ENCODE results near the gene DNM3. TPM values are rescaled to one million over a fixed set of nuclear protein-coding genes. Genes with fewer than 3 reads are reported as not detected.
A peak's percentile ranks its signal among the peaks of the same experiment; 100 is the strongest.

The DNM3 gene
- total RNA-seq, 6 experiments from 2014 or later = 0.25 to 0.73 (median 0.39) TPM

GRCh38 chr1:172167796-172168596 lies 326.7 kb downstream of the DNM3 start:
- H3K36me3 Mint-ChIP-seq (ENCODE audit: low read depth) = no peaks in the 10 kb centered on the region
- no peaks in the 10 kb centered on the region for H3K9me3 Mint-ChIP-seq
- no peaks in the 10 kb centered on the region for H3K27me3 Mint-ChIP-seq (ENCODE audit: insufficient read depth)
- no peak overlapping the region for H3K4me3 Mint-ChIP-seq
- H3K4me1 Mint-ChIP-seq (ENCODE audit: low read depth) = peaks cover 46% of the 10 kb centered on the region
- DNase-seq = peak; percentile 37
- no peak for TF ChIP-seq CTCF (IDR thresholded peaks at IDR 0.05)
- no peak overlapping the region for H3K27ac Mint-ChIP-seq

- no peak for DNase-seq
- Mint-ChIP-seq H3K4me1 (ENCODE audit: low read depth) (peaks cover 42% of the 10 kb centered on the region), H3K27me3 (ENCODE audit: insufficient read depth) (no peaks in the 10 kb centered on the region), H3K9me3 (no peaks in the 10 kb centered on the region), H3K4me3 (no peak overlapping the region), H3K36me3 (ENCODE audit: low read depth) (no peaks in the 10 kb centered on the region), H3K27ac (no peak overlapping the region)
- no peak for TF ChIP-seq CTCF (IDR thresholded peaks at IDR 0.05)
These were observed 327.2 kb downstream of the DNM3 start for GRCh38 chr1:172168597-172168872.

- Mint-ChIP-seq H3K9me3 (no peaks in the 10 kb centered on the region), H3K36me3 (ENCODE audit: low read depth) (no peaks in the 10 kb centered on the region), H3K4me3 (no peak overlapping the region), H3K27me3 (ENCODE audit: insufficient read depth) (no peaks in the 10 kb centered on the region), H3K4me1 (ENCODE audit: low read depth) (peaks cover 29% of the 10 kb centered on the region), H3K27ac (no peak overlapping the region)
- no peak for TF ChIP-seq CTCF (IDR thresholded peaks at IDR 0.05)
- no peak for DNase-seq
These were observed 328.5 kb downstream of the DNM3 start for GRCh38 chr1:172169836-172170235.

- no peak for TF ChIP-seq CTCF (IDR thresholded peaks at IDR 0.05)
- no peak overlapping the region for H3K4me3 Mint-ChIP-seq
- no peak overlapping the region for H3K27ac Mint-ChIP-seq
- H3K4me1 Mint-ChIP-seq (ENCODE audit: low read depth) = peaks cover 27% of the 10 kb centered on the region
- H3K27me3 Mint-ChIP-seq (ENCODE audit: insufficient read depth) = no peaks in the 10 kb centered on the region
- H3K36me3 Mint-ChIP-seq (ENCODE audit: low read depth) = no peaks in the 10 kb centered on the region
- no peak for DNase-seq
- H3K9me3 Mint-ChIP-seq = no peaks in the 10 kb centered on the region
These were observed 331.1 kb downstream of the DNM3 start for GRCh38 chr1:172172352-172172831.

GRCh38 chr1:172176206-172176605 lies 334.9 kb downstream of the DNM3 start:
- peaks cover 22% of the 10 kb centered on the region for H3K4me1 Mint-ChIP-seq (ENCODE audit: low read depth)
- H3K4me3 Mint-ChIP-seq = no peak overlapping the region
- DNase-seq = no peak
- TF ChIP-seq CTCF (IDR thresholded peaks at IDR 0.05) = no peak
- no peak overlapping the region for H3K27ac Mint-ChIP-seq
- H3K9me3 Mint-ChIP-seq = no peaks in the 10 kb centered on the region
- H3K36me3 Mint-ChIP-seq (ENCODE audit: low read depth) = no peaks in the 10 kb centered on the region
- H3K27me3 Mint-ChIP-seq (ENCODE audit: insufficient read depth) = no peaks in the 10 kb centered on the region

All from HFFc6 (cell line).